Activated CD8-positive, alpha-beta memory T cell treated with anti-CD3 and anti-CD28 coated beads, Interleukin-2, amount 50 U/mL, for 4 hours (primary cell): ENCODE data around the gene SYDE1.

Experiments
- DNase-seq: peaks from one replicate; pipeline ENCODE4 v3.0.0-alpha.2; 2020

Gene SYDE1

GRCh38 chr19:15108845-15109767 is 1.9 kb downstream of the SYDE1 start:
- DNase-seq = no peak

- no peak for DNase-seq
Observed at GRCh38 chr19:15109768-15110417, 2.7 kb downstream of the SYDE1 start.

- DNase-seq = no peak
Observed at GRCh38 chr19:15110418-15110815, 3.2 kb downstream of the SYDE1 start.

- no peak for DNase-seq
Observed at GRCh38 chr19:15111758-15112157, 4.6 kb downstream of the SYDE1 start.

GRCh38 chr19:15112385-15112784 is 5.2 kb downstream of the SYDE1 start:
- no peak for DNase-seq

- no peak for DNase-seq
Observed at GRCh38 chr19:15113245-15114152, 6.3 kb downstream of the SYDE1 start.

- DNase-seq = no peak
Observed at GRCh38 chr19:15114153-15114540, 6.9 kb downstream of the SYDE1 start.

- no peak for DNase-seq
Observed at GRCh38 chr19:15115080-15115479, 7.9 kb downstream of the SYDE1 start.

- DNase-seq = no peak
Observed at GRCh38 chr19:15115762-15116615, 8.8 kb downstream of the SYDE1 start.

GRCh38 chr19:15116856-15117255 is 9.7 kb downstream of the SYDE1 start:
- DNase-seq = no peak

- no peak for DNase-seq
Observed at GRCh38 chr19:15118248-15118647, 11.0 kb downstream of the SYDE1 start.

- DNase-seq = no peak
Observed at GRCh38 chr19:15118789-15119494, 11.7 kb downstream of the SYDE1 start.

GRCh38 chr19:15120135-15121026 is 13.2 kb downstream of the SYDE1 start:
- DNase-seq = no peak

GRCh38 chr19:15122331-15123030 is 15.3 kb downstream of the SYDE1 start:
- DNase-seq = no peak

GRCh38 chr19:15123031-15123890 is 16.1 kb downstream of the SYDE1 start:
- DNase-seq = no peak

GRCh38 chr19:15123900-15124299 is 16.7 kb downstream of the SYDE1 start:
- no peak for DNase-seq

- no peak for DNase-seq
Observed at GRCh38 chr19:15124572-15125231, 17.5 kb downstream of the SYDE1 start.
